Inferior parietal cortex (tissue), 1 donor: ENCODE data around the gene ANO4.
"Not testable (repeated sequence)": the region's sequence is repeated elsewhere in the genome, so short reads cannot be mapped to it uniquely, and the experiment has no call there.

Source experiments
- DNase-seq: peaks from one replicate; pipeline ENCODE4 v3.0.0-alpha.2; 2016; ENCODE audit errors: extremely low spot score

Gene ANO4

DNA sequence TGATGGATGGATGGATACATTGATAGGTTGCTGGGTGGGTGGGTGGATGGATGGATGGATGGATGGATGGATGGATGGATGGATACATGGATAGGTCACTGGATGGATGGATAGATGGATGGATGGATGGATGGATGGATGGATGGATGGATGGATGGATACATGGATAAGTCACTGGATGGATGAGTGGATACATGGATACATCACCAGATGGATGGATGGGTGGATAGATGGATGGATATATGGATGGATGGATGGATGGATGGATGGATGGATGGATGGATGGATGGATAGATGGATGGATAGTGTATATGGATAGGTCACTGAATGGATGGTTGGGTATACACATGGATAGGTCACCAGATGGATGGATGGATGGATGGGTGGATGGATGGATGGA lies 194.9 kb downstream of the ANO4 start:
- DNase-seq, result not testable (repeated sequence)

DNA sequence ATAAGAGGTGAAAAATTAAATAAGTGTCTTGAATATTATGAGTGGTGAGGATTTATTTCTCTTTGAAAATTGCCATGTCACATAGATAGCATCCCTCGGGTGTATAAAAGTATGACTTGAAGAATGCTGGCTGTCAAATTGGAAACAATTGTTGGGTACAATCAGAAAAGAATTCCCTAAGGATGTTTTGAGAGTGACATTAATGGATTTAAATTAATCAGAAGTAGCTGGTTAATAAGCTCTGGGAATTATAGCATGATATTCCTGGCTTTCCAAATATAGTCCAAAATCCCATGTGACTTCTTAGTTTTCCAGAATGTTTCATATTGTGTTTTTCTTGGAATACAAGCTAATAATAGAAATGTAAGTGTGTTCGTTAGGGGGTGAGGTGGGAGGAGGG lies 196.5 kb downstream of the ANO4 start:
- no peak for DNase-seq

DNA sequence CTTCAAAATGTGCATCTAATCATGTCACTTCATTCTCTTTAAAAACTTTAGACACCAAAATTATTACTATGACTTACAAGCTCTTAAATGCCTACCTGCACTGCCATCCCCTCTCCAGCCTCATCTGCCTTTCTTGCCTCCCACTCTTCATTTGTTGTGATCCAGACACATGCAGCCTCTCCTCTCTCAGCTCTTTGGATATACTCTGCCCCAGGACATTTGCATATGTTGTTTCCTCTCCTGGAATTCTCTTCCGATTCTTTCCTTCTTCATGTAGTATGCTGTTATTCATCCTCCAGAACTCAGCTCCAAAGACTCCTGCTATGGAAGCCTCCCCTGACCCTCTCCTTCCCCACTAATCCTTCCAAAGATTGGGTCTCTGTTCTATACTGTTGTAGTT lies 197.6 kb downstream of the ANO4 start:
- no peak for DNase-seq

DNA sequence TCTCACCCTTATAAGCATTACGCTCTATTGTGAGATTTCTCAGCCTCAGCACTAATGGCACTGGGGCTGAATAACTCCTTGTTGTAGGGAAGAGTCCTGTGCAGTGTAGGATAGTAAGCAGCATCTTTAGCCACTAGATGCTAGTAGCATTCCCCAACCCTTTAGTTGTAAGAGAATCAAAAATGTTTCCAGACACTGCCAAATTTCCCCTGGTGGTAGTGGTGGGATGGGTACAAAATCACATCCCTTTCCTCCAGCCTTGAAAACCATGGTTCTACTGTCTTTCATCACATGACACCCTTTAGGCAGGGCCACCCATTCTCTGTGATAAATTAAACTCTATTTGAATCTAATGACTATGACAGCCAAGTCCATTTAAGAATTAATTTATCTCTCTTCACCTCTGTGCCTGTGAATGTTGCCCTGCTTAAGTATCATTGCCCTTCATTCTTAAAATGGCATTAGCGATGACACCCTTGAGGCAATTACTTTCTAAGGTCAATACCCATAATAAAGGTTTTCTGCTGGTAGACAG lies 199.4 kb downstream of the ANO4 start:
- no peak for DNase-seq

DNA sequence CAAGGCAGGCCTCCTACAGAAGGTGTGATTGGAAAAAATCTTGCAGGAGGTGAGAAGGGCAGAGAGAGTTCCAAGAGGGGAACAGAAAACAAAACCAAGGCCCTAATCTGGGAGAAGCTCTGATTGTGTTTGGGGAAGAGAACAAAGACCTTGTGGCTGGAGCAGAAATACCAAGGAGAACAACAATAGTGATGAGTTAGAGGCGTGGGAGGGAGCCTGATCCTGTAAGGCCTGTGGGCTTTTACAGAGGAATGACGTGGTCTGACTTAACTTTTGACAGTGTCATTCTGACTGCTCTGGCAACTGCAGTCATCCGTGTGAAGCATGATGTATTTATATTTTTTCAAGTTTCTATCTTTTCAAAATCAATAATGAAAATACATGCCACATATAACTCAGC lies 200.6 kb downstream of the ANO4 start:
- DNase-seq, result no peak

DNA sequence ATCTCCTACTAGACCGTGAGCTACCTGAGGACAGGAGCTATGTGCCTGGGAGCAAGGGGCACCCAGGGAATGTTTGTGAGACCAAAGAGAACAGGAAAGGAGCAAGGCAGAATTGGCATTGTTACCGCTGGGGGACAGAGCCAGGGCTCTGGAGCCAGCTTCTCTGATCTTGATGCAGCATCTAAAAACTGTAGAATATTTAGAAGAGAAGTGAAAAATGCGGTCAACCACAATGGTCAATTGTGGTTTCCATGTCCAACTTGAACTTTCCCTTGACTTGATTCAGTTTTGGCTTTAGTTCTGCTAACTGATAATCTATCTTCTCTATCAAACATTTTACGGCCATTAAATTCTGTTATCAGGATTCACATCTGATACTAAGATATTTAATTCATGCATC lies 201.2 kb downstream of the ANO4 start:
- DNase-seq, result no peak

DNA sequence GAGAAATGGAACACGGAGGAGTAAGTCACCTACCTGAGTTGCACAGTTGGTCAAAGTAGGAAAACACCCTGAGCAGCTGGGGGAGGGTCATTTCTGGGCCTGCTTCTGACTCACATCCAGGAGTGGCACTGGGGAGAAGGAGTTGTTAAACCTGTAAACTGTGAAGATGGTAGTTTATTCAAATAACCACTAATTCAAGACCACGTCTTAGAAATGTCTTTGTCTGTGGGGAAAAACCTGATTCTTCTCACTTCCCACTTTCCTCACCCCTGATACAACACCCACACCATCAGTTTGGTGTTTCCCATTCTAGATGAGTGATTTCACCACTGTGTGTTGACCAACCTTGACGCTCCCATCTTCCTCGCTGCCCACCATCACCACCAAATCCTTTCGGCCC lies 207.1 kb downstream of the ANO4 start:
- no peak for DNase-seq

DNA sequence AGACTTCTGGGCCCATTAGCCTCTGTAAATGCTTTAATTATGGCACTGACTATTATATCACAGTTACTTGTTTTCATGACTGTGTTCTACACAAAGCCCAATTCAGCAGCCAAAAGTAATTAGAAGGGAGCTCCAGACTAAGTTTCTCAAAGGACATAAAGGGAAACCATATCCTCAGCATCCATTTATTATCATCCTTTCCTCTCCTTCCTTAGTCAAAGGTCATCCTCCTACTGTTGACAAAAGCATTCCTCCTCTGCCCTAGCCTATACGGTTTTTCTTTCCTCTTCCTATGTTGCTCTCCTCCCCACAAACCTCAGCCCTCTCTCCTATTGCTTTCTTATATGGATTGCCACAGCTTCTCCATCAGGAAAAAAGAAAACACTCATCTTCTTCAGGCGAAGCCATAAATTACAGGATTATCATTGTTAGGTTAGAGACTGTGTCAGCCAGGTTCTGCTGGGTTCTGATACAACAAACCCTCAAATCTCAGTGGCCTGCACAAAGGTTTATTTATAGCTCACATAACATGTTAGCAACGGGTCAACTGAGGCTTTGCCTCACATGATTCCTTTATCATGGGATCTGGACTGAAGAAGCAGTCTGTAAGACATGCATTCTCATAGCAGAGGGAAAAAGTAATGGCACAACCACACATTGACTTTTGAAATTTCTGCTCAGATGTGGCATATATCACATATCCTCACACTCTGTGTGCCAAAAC lies 208.3 kb downstream of the ANO4 start:
- DNase-seq, result no peak

DNA sequence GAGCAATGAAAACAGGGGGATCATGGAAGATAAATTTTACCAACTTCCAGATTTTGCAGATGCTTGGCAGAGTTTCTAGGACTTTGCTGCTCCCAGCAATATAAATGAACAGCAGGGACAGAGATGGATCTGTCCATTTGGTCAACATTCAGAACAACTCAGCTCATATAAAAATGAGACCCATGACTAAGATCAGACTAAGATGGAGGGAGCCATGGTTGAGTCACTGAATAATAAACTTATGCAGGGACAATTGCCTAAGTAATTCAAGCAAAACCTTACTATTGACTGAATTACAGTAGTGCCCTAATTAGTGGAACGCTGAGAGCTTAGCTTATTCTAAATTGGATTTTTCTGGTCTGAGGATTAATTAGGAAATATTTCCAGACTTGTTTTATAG lies 210.3 kb downstream of the ANO4 start:
- no peak for DNase-seq

DNA sequence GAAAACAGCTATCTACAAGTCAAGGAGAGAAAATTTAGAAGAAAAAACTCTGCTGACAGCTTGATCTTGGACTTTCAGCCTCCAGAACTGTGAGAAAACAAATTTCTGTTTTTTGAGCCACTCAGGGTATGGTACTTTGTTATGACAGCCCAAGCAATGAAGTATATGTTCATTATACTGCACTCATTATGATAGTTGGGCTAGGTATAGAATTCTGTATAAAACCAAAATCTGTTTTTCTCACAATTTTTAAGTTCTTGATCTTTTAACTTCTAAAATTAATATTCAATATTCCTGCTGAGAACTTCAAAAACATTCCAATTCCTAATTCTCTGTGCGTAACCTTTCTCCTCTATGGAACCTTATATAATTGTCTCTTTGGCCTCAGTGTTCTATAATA lies 214.7 kb downstream of the ANO4 start:
- DNase-seq, result no peak

DNA sequence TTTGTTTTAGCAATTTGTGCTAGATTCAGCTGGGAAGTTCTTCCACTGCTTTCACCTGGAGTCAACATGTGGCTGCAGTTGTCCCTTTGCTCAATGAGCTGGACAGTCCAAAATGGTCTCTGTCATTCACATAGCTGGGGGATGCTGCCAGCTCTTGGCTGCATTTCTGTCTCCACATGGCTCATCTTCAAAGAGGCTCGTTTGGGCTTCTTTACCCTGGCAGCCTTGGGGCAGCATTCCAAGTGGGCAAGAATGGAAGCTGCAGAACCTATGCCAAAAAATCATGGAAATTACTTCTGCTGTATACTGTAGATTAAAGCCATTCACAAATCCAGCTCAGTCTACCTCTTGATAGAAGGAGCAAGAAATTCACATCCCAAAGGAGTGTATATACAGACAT lies 216.3 kb downstream of the ANO4 start:
- no peak for DNase-seq

DNA sequence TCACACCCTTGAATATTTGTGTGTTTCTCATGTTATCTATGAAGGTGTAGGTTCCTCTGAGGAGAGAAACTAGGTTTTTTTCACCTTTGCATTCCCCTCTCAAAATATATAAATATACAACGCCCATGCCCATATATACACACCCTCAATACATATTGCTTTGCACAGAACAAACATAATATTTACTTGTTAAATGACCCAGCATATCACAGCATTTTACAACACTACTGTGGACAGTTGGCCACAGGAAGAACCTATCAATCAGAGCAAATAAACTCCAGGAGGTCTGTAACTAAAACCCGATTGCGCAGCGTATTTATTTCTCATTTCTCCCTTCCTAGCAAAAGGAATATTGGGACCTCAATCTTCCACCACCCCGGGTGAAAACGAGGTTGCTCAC lies 219.4 kb downstream of the ANO4 start:
- DNase-seq, result no peak

DNA sequence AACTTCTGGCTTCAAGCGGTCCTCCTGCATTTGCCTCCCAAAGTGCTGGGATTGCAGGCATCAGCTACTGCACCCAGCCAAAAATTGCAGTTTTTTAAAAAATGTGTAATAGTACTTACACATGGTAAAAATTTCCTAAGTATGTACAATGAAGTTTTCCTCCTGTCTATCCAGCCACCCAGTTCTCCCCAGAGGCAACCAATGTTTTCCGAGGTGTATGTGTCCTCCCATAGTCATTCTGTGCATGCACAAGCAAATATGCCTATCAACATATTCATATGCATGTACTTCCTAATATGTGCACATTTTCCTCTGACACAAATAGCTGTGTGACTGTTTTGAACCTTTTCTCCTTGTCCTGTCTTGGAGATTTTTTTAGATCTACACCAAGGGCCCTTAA lies 220.5 kb downstream of the ANO4 start:
- no peak for DNase-seq

DNA sequence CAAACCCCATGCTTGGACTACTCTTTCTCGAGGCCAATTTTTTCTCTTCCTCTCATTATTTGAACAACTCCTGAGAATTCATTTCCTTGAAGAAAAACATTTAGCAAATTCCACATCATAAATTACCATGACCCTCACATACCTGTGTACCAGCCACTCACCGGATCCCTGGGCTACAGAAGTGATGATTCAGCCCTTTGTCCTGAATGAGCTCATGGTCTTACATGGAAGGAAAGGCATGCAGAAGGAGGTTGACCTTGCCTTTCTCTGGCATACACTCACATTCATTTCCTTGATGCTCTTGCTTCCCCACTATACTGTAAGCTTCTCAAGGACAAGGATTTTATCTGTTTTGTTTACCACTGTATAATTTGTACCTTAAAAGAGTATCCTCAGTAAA lies 224.0 kb downstream of the ANO4 start:
- no peak for DNase-seq

DNA sequence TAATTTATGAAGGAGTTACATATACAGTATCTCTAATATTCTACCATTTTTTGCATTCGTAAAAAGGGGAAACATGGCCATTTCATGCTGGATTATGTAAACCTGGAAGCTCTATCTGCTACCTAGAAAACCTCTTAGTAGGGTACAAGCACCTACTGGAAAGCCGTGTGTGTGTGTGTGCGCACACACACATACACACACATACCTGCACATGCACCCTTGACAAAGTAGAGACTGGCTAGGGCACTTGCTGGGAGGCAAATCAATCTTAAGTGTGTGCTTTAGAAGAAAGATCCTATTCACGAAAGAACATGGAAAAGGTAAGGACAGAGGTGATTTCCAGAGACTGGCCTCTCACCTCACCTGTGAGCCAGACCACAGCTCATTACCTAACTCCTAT lies 224.6 kb downstream of the ANO4 start:
- DNase-seq, result no peak

DNA sequence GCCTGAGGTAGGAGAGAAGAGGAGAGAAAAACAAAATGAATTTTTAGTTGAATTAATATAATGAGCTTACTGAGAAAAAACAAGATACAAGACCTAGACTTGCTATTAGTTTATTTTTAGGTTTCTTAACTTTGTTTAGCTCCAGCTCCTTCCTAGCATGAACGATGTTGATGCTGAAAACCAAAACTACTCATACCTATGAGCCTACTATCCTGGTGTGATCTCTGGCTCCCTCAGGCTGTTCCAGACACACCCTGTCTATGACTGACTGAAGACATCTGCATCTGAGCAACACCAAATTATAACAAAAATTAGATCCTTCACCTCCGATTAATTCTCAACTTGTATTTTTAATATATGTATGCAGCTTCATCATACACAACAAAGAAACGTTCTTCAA lies 225.1 kb downstream of the ANO4 start:
- no peak for DNase-seq

DNA sequence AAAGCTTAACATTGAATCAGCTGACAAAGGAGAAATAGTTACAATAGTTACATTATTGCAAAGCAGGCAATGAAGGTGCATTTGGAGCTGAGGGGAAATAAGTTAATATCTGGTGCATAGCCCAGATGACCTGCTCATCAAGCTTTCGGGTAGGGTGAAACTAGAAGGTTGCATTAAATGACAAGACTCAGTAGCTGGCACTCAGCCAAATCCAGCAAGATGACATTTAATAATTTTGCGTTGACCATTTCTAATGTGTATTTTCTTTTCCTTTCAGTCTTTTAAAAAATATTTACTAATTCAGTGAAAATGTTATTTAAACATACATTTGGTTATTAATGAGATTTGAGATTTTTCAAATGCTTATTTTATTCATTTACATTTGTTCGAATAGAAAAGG lies 226.9 kb downstream of the ANO4 start:
- DNase-seq, result no peak

DNA sequence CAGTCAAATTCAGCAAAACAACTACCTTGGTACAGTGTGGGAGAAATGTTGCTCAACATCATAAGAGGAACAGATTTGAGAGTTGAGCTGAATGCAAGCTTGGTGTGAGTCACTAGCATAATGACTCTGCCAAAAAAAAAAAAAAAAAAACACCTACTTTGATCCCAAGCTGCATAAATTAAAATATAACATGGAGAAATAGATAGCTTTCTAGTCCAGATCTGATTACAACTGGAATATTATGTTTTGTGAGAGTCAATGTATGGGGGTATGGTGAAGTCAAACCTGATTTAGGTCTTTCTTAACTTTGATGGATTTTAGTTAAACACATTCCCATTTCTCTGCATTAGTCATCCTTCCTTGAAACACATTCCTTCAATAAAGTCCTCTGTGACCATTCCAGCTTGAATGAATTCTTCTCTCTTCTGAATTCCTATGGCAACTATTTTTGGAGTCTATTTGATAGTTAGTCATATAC lies 227.4 kb downstream of the ANO4 start:
- DNase-seq, result peak; percentile 39

DNA sequence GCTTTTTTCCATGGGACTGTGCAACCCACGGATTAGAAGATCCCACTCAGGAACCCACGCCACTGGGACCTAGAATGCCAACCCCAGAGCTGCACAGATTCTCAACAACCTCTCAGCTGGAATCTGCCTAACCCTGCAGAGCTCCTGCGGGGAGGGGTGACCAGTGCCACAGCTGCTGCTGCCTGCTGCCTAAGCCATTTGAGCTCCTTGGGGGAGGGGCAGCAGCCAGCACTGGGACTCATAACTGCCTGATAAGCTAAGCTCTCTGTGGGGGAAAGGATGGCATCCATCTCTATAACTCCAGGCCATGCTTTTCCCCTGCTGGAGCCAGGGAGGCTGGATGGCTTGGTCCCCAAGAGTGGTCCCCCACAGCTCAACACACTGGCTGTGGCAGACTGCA lies 232.6 kb downstream of the ANO4 start:
- DNase-seq, result no peak

DNA sequence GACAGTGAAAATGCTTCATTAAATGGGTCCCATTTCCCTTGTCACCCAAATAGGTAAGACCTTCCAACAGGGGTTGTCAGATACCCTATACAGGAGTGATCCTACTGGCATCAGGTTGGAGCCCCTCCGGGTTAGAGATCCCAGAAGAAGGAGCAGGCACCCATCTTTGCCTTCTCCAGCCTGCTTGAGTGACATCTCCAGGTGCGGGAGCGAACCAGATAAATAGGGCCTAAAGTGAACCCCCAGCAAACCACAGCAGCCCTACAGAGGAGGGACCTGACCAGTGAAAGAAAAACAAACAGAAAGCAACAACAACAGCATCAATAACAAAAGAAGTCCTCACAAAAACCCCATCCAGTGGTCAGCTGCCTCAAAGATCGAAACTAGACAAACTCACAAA lies 233.2 kb downstream of the ANO4 start:
- DNase-seq, result no peak

DNA sequence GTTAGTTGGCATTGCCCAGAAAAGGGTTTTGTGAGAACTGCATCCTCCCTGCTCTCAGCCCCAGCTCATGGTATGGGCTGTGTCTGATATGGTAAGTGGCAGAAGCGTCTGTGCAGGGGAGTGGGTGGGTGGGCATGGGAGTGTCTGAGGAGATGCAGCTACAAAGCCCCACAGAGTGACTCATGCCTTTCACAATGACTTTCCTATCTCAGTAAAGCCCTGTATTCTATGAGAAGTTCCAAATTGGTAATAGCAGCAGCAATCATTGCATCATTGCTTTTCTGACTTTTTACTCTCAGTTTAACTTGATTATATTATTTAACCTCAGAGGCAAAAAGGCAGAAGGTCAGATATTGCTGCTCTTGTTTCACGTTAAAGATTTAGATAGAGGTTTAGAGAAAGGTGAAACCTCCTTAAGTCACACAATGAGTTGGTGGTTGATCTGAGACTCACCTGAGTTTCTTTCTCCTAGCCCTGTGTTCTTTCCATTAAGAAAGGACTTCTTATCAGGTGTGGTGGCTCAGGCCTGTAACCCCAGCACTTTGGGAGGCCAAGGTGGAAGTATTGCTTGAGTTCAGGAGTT lies 243.8 kb downstream of the ANO4 start:
- no peak for DNase-seq

DNA sequence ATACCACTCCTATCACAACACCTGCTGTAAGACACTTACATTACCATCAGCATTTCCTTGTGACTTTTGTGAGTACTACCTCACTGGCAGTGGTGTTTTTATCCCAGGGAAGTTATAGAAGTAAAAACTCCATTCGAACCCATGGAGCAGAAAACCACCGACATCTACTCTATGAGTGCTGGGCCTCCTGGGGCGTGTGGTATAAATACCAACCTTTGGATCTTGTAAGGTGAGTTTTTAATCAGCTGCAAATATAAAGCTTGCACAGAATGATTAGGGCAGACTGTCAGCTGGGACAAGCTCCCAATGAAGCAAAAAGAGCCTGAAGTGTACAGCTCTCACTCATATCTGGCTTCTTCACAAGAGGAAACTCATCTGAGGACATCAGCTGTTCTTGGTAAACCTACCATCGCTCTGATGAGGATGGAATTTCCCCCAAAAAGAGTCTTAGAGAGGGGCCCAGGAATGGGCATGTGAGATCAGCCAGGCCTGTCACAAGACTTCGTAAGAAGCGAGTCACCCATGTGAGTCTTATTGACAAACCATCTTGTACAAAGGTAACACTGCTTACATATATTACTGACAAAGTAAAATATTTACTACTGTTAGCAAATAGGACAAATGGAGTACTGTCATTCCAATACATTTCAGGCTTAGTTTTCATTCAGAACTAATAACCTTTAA lies 245.4 kb downstream of the ANO4 start:
- no peak for DNase-seq

DNA sequence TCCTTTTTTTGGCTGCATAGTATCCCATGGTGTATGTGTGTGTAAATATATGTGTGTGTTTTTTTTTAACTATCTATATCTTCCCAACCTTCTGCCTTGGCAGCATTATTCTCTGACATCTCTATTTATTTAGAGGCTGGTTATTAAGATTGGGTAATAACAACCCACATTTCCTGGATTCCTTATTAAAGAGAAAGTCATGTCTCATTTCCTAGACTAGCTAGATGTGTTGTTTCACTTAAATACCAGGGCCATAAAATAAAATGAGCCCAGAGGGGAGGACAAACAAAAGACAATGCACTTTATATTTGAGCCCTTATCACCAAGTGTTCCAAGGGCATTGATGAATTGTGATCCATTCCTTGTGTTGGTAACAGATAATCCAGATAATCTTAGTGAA lies 246.4 kb downstream of the ANO4 start:
- DNase-seq, result no peak
